HUES64 (cell line): ENCODE measurements around the gene TMC8.

Experiments used
- H3K27ac ChIP-seq: 2 replicates; pipeline ENCODE4 v1.7.0; 2013; ENCODE audit warnings: low read depth, low read length, inconsistent platforms
- H3K27me3 ChIP-seq: 2 replicates; pipeline ENCODE4 v1.6.1; 2013; ENCODE audit warnings: mild to moderate bottlenecking, low read length; ENCODE audit not compliant: insufficient read depth
- H3K36me3 ChIP-seq: 2 replicates; pipeline ENCODE4 v1.6.1; 2013; ENCODE audit warnings: mild to moderate bottlenecking, low read length; ENCODE audit not compliant: insufficient read depth
- H3K4me1 ChIP-seq: 2 replicates; pipeline ENCODE4 v1.6.1; 2013; ENCODE audit warnings: mild to moderate bottlenecking, low read length, moderate library complexity; ENCODE audit not compliant: insufficient read depth
- H3K4me3 ChIP-seq: 2 replicates; pipeline ENCODE4 v1.5.1; 2013; ENCODE audit warnings: mild to moderate bottlenecking, low read length, moderate library complexity
- H3K9ac ChIP-seq: 2 replicates; pipeline ENCODE4 v1.6.1; 2013; ENCODE audit warnings: mild to moderate bottlenecking, low read depth, low read length
- H3K9me3 ChIP-seq: 2 replicates; pipeline ENCODE4 v1.6.1; 2013; ENCODE audit warnings: low read depth, low read length; ENCODE audit not compliant: insufficient read depth
- WGBS: fragments of 150-250, 120-280 bp; methylation state at CpG from one replicate; pipeline ENCODE4 v1.1.7; 2013; ENCODE audit warnings: missing lambda C conversion rate; 5-methylcytosine and 5-hydroxymethylcytosine counted together

The TMC8 gene

DNA sequence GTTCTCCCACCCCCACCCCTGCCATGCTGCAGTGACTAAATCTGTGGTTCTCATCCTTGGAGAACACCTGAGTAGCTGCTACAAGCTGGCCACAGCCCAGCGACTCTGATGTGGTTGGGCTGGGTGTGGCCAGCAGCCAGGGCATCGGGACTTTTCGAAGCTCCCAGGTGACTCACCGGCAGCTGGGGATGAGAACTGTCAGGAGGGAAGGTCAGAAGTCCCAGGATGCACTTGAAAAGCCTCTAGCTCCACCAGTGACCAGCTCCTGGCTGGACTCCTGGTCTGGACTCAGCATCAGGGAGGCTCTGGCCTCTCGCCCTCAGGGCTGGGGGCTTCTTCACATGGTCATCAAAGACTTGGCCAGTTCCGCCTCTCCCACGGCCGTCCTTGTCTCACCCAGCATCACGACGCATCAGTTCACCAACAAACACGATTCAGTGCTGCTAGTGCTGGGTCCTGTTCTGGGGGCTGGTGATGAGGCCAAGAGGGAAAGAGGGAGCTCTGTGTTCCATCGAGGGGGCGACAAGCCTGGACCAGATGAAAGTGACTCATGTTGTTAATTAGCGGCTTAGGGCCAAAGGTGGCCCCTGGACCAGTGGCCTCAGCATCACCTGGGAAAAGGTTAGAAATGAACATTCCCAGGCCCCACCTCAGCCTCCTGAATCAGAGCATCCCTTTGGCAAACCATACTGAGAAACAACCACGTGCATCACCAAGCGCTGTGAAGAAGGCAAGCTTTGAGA, 11.7 kb downstream of the TMC8 start:
- Histone ChIP-seq H3K9ac (no peak overlapping the region), H3K9me3 (no peaks in the 10 kb centered on the region), H3K27me3 (no peaks in the 10 kb centered on the region), H3K36me3 (no peaks in the 10 kb centered on the region), H3K4me1 (no peaks in the 10 kb centered on the region), H3K4me3 (no peak overlapping the region), H3K27ac (no peak overlapping the region)
- 86% methylated on average over 16 of the region's 16 CpGs for WGBS

GRCh38 chr17:78143214-78144146, 12.9 kb downstream of the TMC8 start:
- no peaks in the 10 kb centered on the region for H3K9me3 ChIP-seq
- no peaks in the 10 kb centered on the region for H3K36me3 ChIP-seq
- 93% methylated on average over 21 of the region's 21 CpGs for WGBS
- H3K4me3 ChIP-seq = no peak overlapping the region
- H3K27ac ChIP-seq = no peak overlapping the region
- H3K9ac ChIP-seq = no peak overlapping the region
- no peaks in the 10 kb centered on the region for H3K27me3 ChIP-seq
- H3K4me1 ChIP-seq = no peaks in the 10 kb centered on the region

GRCh38 chr17:78144147-78144719, 13.7 kb downstream of the TMC8 start:
- no peak overlapping the region for H3K9ac ChIP-seq
- H3K27me3 ChIP-seq = no peaks in the 10 kb centered on the region
- H3K9me3 ChIP-seq = no peaks in the 10 kb centered on the region
- H3K4me1 ChIP-seq = no peaks in the 10 kb centered on the region
- no peak overlapping the region for H3K27ac ChIP-seq
- 91% methylated on average over 11 of the region's 11 CpGs for WGBS
- H3K4me3 ChIP-seq = no peak overlapping the region
- no peaks in the 10 kb centered on the region for H3K36me3 ChIP-seq

- no peaks in the 10 kb centered on the region for H3K36me3 ChIP-seq
Observed at GRCh38 chr17:78144736-78145641, 14.4 kb downstream of the TMC8 start.

DNA sequence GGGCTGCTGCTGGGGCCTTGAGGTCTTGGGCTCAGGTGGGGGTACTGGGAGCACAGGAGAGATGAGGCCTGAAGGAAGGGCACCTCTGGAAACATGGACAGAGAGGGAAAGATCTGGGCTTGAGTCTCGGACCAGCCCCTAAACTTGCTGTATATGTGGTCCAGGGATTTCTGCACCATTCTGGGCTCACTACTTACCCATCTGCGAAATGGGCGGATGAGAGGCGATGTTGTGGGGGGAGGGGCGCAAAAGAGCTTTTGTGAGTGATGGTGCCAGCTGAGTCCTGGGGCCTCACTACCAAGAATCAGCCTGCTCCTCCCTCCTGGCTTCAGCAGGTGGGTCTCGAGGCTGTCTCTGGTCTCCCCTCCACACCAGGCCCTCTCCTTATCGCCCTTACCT, 15.9 kb downstream of the TMC8 start:
- Histone ChIP-seq H3K9ac (no peak overlapping the region), H3K36me3 (no peaks in the 10 kb centered on the region), H3K9me3 (no peaks in the 10 kb centered on the region), H3K4me3 (no peak overlapping the region), H3K27ac (no peak overlapping the region), H3K4me1 (no peaks in the 10 kb centered on the region), H3K27me3 (no peaks in the 10 kb centered on the region)
- WGBS = 93% methylated on average over 5 of the region's 7 CpGs

More at GRCh38 chr17:78144736-78145641, 14.4 kb downstream of the TMC8 start:
- Histone ChIP-seq H3K27me3 (no peaks in the 10 kb centered on the region), H3K9ac (no peak overlapping the region), H3K27ac (no peak overlapping the region), H3K4me3 (no peak overlapping the region), H3K9me3 (no peaks in the 10 kb centered on the region), H3K4me1 (no peaks in the 10 kb centered on the region)
- 92% methylated on average over 18 of the region's 18 CpGs for WGBS

GRCh38 chr17:78146881-78147280, 16.3 kb downstream of the TMC8 start:
- H3K36me3 ChIP-seq = no peaks in the 10 kb centered on the region
- WGBS = 88% methylated on average over 6 of the region's 6 CpGs
- H3K27me3 ChIP-seq = no peaks in the 10 kb centered on the region
- no peak overlapping the region for H3K9ac ChIP-seq
- H3K9me3 ChIP-seq = no peaks in the 10 kb centered on the region
- no peak overlapping the region for H3K4me3 ChIP-seq
- no peak overlapping the region for H3K27ac ChIP-seq
- H3K4me1 ChIP-seq = no peaks in the 10 kb centered on the region

- H3K4me3 ChIP-seq = no peak overlapping the region
- H3K9ac ChIP-seq = no peak overlapping the region
- H3K27ac ChIP-seq = no peak overlapping the region
- H3K4me1 ChIP-seq = no peaks in the 10 kb centered on the region
- no peaks in the 10 kb centered on the region for H3K9me3 ChIP-seq
- H3K27me3 ChIP-seq = no peaks in the 10 kb centered on the region
- WGBS = 79% methylated on average over 8 of the region's 8 CpGs
- H3K36me3 ChIP-seq = no peaks in the 10 kb centered on the region
Observed at GRCh38 chr17:78147315-78147998, 16.9 kb downstream of the TMC8 start.

DNA sequence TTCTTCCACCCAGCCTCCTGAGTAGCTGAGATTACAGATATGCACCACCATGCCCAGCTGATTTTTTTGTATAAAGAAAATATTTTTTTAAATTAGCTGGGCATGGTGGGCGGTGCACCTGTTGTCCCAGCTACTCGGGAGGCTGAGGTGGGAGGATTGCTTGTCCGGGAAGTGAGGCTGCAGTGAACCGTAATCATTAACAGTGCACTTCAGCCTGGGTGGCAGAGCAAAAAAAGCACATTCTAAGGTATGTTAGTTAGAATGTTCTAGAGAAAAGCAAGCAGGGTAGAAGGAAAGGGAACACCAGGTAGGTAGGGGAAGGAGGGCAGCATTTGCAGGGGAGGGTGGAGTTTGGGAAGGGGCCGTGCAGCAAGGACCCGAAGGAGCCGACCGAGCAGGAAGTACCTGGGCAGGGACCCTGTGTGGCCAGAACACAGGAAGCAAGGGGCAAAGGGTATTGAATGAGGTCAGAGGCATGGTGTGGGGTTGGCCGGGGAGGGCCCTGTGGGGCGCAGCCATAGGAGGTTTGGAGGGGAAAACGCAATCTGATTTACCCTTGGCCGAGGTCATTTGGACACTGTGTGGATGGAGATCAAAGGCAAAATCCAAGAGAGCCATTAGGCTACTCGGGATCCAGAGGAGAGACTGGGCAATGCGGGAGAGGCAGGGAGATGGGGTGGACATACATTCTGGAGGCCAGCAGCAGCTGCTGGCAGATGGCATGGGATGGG, 17.9 kb downstream of the TMC8 start:
- H3K4me1 ChIP-seq = no peaks in the 10 kb centered on the region
- no peak overlapping the region for H3K9ac ChIP-seq
- no peak overlapping the region for H3K4me3 ChIP-seq
- no peak overlapping the region for H3K27ac ChIP-seq
- 90% methylated on average over 14 of the region's 14 CpGs for WGBS
- H3K36me3 ChIP-seq = no peaks in the 10 kb centered on the region
- H3K9me3 ChIP-seq = no peaks in the 10 kb centered on the region
- H3K27me3 ChIP-seq = no peaks in the 10 kb centered on the region

DNA sequence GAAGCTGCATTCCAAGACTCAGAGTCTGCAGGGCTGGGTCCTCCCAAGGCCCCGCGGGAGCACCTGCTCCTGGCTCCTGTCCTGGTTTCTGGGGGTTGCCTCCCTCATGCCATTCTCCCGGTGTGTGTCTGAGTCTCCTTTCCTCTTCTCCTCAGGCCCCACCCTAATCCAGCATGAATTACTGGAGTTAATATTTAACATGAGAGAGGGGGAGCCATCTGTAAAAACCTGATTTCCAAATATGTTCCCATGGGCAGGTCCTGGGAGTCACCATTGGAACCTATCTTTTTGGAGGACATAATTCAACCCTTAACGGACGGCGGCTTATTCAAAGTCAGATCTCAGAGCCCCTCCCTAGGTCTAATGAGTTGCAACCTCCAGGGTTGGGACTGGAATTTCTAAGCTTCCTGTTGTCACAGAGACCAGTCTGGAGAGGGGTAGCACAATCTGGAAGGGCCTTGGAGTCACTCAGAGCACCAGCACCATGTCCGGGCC, 21.0 kb downstream of the TMC8 start:
- no peak overlapping the region for H3K4me3 ChIP-seq
- H3K27ac ChIP-seq = no peak overlapping the region
- H3K9ac ChIP-seq = no peak overlapping the region
- 90% methylated on average over 7 of the region's 7 CpGs for WGBS
- H3K4me1 ChIP-seq = no peaks in the 10 kb centered on the region
- H3K9me3 ChIP-seq = no peaks in the 10 kb centered on the region
- no peaks in the 10 kb centered on the region for H3K36me3 ChIP-seq
- no peaks in the 10 kb centered on the region for H3K27me3 ChIP-seq
